Activated naive CD4-positive, alpha-beta T cell (primary cell): Measurements from ENCODE around the gene KRTAP4-1.
"Not testable (repeated sequence)": the region's sequence is repeated elsewhere in the genome, so short reads cannot be mapped to it uniquely, and the experiment has no call there.

Experiments
- DNase-seq, 4 experiments: peaks; one replicate each; lab custom pipeline; 2025; lab: John Stamatoyannopoulos, UW

Gene KRTAP4-1

GRCh38 chr17:41171886-41172285 is 12.8 kb downstream of the KRTAP4-1 start:
- DNase-seq, result no peak

GRCh38 chr17:41168121-41168520 is 16.6 kb downstream of the KRTAP4-1 start, which contains the start of gene KRTAP4-3:
KRTAP4-3 (minus strand) TSS chr17:41168221; CDS start chr17:41168172, 49 bp downstream.
- no peak for DNase-seq

DNA sequence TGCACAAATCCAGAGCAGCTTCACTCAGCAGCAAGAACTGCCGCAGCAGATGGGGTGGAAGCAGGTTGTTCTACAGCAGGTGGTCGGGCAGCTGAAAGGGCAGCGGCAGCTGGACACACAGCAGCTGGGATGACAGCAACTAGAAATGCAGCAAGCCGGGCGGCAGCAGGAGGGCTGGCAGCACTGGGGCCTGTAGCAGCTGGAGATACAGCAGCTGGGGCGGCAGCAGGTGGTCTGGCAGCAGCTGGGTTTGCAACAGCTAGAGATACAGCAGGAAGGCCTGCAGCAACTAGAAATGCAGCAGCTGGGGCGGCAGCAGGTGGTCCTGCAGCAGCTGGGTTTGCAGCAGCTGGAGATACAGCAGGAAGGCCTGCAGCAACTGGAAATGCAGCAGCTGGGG is 17.1 kb downstream of the KRTAP4-1 start:
- no peak for DNase-seq

GRCh38 chr17:41163828-41164227 is 20.9 kb downstream of the KRTAP4-1 start:
- DNase-seq, result no peak

DNA sequence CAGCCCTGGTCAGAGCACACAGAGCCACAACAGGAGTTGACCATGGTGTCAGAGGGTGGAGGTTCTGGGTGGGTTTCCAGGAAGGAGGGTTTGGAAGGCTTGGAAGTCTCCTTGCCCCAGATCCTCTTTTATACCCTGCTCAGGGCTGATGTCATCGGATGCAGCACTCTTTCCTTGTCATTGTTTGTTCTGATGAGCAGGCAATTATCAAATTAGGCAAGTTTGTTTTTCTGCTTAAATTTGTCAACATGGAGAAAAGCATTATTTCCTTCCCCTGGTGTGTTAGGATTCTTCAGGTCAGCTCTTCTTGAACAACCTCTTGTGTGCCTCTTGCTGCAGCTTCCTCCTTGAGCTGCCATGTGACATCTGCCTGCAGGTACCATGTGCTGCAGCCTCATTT is 24.1 kb downstream of the KRTAP4-1 start, which contains the start of gene KRTAP4-4:
Gene KRTAP4-4, minus strand, starts transcription at position 101 of the 400 bp plus-strand sequence. Its CDS starts 57 bp downstream, at position 44.
- no peak for DNase-seq

DNA sequence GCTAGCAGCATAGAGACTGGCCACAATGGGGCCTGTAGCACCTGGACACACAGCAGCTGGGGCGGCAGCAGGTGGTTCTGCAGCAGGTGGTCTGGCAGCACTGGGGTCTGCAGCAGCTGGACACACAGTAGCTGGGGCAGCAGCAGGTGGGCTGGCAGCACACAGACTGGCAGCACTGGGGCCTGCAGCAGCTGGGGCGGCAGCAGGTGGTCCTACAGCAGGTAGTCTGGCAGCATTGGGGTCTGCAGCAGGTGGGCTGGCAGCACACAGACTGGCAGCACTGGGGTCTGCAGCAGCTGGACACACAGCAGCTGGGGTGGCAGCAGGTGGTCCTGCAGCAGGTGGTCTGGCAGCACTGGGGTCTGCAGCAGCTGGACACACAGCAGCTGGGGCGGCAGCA is 24.5 kb downstream of the KRTAP4-1 start:
- DNase-seq, result not testable (repeated sequence)

DNA sequence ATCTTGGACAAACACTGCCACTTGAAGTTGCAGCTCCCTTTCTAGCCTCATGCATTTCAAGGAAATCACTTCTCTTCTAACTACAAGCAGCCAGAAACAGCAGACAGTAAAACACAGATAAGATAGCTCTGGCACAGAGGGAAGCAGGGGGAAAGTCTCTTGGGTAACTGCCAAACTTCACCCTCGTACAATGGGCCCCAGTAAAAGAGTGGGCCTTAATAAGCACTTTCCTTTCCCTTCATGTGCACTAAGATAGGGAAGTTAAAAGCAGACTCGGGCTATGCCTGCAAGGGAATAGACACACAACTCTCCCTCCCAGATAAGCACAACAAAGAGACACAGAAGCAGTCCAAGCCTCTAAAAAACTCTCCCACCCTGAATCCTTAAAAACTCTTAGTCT is 30.9 kb downstream of the KRTAP4-1 start:
- DNase-seq, result no peak

DNA sequence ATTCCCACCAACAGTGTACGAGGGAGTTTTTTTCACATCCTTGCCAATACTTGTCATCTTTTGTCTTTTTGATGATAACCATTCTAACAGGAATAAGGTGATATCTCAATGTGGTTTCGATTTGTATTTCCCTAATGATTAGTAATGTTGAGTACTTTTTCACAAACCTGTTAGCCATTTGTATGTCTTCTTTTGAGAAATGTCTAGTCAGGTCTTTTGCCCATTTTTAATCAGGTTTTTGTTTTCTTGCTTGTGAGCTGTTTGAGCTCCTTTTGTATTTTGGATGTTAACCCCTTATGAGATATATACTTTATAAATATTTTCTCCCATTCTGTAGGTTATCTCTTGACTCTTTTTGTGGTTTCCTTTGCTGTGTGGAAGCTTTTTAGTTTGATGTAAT is 33.2 kb downstream of the KRTAP4-1 start:
- DNase-seq, result no peak

GRCh38 chr17:41150026-41150425 is 34.7 kb downstream of the KRTAP4-1 start:
- no peak for DNase-seq

DNA sequence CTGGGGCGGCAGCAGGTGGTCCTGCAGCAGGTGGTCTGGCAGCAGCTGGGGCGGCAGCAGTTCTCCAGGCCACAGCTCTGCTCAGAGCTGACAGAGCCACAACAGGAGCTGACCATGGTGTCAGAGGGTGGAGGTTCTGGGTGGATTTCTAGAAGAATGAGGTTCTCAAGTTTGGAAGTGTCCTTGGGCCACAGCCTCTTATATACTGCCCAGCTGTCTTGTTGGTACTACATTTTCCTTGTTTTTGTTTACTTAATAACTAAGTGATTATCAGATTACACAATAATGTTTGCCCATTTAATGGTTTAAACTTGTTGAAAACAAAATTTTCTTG is 35.1 kb downstream of the KRTAP4-1 start, which contains the start of gene KRTAP4-5:
Gene KRTAP4-5, minus strand, starts transcription at position 174 of the 334 bp plus-strand sequence. Its CDS starts 58 bp downstream, at position 116.
- DNase-seq, result no peak

DNA sequence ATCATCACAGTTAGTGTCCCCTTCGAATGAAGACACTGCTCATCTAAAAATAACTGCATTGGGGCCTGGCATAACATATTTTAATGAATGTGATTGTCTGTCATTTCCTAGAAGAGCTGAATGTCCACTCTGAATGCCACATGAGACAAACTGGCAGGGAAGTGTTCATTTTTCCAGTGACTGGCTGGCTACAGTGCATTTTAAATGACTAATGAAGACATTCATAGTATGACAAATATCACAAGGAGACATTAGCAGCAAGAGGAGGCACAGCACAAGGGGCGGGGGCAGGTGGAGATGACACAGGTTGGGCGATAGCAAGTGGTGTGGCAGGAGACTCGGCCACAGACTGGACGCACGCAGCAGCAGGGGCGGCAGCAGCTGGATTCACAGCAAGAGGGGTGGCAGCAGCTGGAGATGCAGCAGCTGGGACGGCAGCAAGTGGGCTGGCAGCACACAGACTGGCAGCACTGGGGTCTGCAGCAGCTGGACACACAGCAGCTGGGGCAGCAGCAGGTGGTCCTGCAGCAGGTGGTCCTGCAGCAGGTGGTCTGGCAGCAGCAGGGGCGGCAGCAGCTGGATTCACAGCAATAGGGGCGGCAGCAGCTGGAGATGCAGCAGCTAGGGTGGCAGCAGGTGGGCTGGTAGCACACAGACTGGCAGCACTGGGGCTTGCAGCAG is 35.6 kb downstream of the KRTAP4-1 start:
- DNase-seq, result not testable (repeated sequence)

- DNase-seq, result no peak
Measured at GRCh38 chr17:41147531-41148204, 37.0 kb downstream of the KRTAP4-1 start.

DNA sequence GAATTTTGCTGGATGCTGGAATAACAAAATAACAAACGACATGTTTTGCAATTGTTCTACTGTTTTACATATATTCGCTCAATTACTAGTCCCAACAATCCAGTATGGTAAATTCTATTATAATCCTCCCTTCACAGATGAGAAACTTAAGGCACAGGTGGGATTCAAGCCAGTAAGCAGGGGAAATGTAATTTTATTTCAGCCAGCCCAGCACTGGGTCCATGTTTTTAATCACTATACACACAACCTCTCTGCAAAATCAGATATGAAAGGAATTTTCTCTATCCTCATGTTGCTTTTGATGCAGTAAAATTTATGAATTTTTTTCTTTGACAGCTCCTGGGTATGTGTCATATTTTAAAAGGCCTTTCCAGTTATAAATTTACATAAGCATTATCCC is 39.5 kb downstream of the KRTAP4-1 start:
- DNase-seq, result no peak

- DNase-seq, result no peak
Measured at GRCh38 chr17:41144846-41145245, 39.9 kb downstream of the KRTAP4-1 start.

DNA sequence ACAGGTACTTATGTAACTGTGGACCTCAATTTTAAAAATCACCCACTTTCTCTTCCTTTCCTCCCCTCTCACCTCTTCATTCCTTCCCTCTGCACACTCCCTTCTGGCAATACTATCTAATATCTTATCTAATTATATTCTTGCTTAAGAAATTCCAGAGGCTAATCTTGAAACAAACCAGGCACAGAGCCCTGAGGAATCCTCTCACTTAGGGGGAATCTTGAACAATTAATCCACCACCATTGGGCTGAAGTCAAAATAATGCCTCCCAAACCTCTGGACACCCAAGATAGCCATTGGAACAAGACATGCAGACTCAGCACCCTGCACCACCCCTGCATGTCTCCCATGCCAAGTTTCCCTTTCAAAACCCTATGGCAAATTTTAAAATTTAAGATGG is 43.4 kb downstream of the KRTAP4-1 start:
- no peak for DNase-seq

DNA sequence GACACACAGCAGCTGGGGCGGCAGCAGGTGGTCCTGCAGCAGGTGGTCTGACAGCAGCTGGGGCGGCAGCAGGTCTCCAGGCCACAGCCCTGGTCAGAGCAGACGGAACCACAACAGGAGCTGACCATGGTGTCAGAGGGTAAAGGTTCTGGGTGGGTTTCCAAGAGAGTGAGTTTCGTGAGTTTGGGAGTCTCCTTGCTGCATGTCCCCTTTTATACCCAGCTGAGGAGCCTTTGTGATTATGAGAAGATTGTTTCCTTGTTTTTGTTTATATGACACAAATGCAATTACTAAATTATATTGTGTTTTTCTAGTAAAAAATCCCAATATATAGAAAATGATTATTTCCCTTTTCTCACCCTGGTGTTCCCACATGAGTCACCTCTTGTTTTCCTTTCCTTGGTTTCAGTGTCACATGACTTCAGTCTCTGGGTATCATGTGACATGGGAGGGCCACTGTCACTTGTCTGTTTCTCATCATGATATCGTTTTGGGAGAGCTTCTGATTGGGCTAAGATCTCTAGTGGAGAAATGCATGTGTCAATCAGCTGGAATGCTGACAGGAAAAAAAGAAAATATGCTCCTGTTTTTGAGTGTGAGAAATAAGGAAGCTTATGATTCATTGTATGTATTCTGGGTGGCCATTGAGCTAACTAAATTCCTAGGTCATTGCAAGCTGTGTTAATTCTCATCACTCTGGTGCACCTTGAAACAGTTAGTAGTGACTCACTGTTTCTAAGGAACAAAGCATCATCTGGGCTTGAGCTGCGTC is 44.2 kb downstream of the KRTAP4-1 start, which contains the start of gene KRTAP4-6:
Gene KRTAP4-6, minus strand, starts transcription at position 185 of the 772 bp plus-strand sequence. Its CDS starts 57 bp downstream, at position 128.
- no peak for DNase-seq

DNA sequence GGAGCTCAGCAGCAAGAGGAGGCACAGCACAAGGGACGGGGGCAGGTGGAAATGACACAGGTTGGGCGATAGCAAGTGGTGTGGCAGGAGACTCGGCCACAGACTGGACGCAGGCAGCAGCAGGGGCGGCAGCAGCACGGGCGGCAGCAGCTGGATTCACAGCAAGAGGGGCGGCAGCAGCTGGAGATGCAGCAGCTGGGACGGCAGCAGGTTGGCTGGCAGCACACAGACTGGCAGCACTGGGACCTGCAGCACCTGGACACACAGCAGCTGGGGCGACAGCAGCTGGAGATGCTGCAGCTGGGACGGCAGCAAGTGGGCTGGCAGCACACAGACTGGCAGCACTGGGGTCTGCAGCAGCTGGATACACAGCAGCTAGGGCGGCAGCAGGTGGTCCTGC is 44.8 kb downstream of the KRTAP4-1 start:
- DNase-seq, result not testable (repeated sequence)
